Activated CD4-positive, CD25-positive, alpha-beta regulatory T cell treated with anti-CD3 and anti-CD28 coated beads, Interleukin-2, amount 50 U/mL, for 72 hours (primary cell): ENCODE data around the gene ANKDD1B.
"Not testable (repeated sequence)": the region's sequence is repeated elsewhere in the genome, so short reads cannot be mapped to it uniquely, and the experiment has no call there.

Source experiments
- DNase-seq: peaks from one replicate; pipeline ENCODE4 v3.0.0; 2021

Gene ANKDD1B

GRCh38 chr5:75611311-75612225 lies at the start of gene ANKDD1B:
TSS of gene ANKDD1B (plus strand) at chr5:75611453. CDS start at chr5:75611635, 182 bp downstream.
- no peak for DNase-seq

- DNase-seq, result not testable (repeated sequence)
These were observed 45.1 kb upstream of the ANKDD1B start for GRCh38 chr5:75565991-75566709.

GRCh38 chr5:75566710-75567309 lies 44.4 kb upstream of the ANKDD1B start:
- peak; percentile 39 for DNase-seq

- DNase-seq, result no peak
These were observed 43.5 kb upstream of the ANKDD1B start for GRCh38 chr5:75567710-75568109.

- no peak for DNase-seq
These were observed 43.1 kb upstream of the ANKDD1B start for GRCh38 chr5:75568202-75568601.

GRCh38 chr5:75571547-75571946 lies 39.7 kb upstream of the ANKDD1B start:
- no peak for DNase-seq

- DNase-seq, result no peak
These were observed 36.5 kb upstream of the ANKDD1B start for GRCh38 chr5:75574791-75575190.

- DNase-seq, result not testable (repeated sequence)
These were observed 33.0 kb upstream of the ANKDD1B start for GRCh38 chr5:75578280-75578679.

GRCh38 chr5:75584641-75585040 lies 26.6 kb upstream of the ANKDD1B start:
- DNase-seq, result no peak

GRCh38 chr5:75588666-75589065 lies 22.6 kb upstream of the ANKDD1B start:
- DNase-seq, result no peak

GRCh38 chr5:75600535-75600934 lies 10.7 kb upstream of the ANKDD1B start:
- no peak for DNase-seq

- DNase-seq, result no peak
These were observed 9.7 kb upstream of the ANKDD1B start for GRCh38 chr5:75601567-75601966.

GRCh38 chr5:75601996-75602395 lies 9.3 kb upstream of the ANKDD1B start:
- DNase-seq, result no peak

- no peak for DNase-seq
These were observed 7.9 kb upstream of the ANKDD1B start for GRCh38 chr5:75603371-75603770.

GRCh38 chr5:75603821-75604220 lies 7.4 kb upstream of the ANKDD1B start:
- no peak for DNase-seq

GRCh38 chr5:75607341-75607740 lies 3.9 kb upstream of the ANKDD1B start:
- not testable (repeated sequence) for DNase-seq

- DNase-seq, result no peak
These were observed 2.4 kb upstream of the ANKDD1B start for GRCh38 chr5:75608870-75609269.

GRCh38 chr5:75610201-75610600 lies 1.1 kb upstream of the ANKDD1B start:
- no peak for DNase-seq

- DNase-seq, result not testable (repeated sequence)
These were observed 368 bp upstream of the ANKDD1B start for GRCh38 chr5:75610859-75611310.

- DNase-seq, result no peak
These were observed 945 bp downstream of the ANKDD1B start for GRCh38 chr5:75612226-75612569.

GRCh38 chr5:75612901-75613300 lies 1.6 kb downstream of the ANKDD1B start:
- DNase-seq, result no peak

GRCh38 chr5:75614176-75614575 lies 2.9 kb downstream of the ANKDD1B start:
- no peak for DNase-seq

GRCh38 chr5:75616371-75616881 lies 5.2 kb downstream of the ANKDD1B start:
- no peak for DNase-seq
